Coronary artery (tissue), 2 donors: Measurements from ENCODE around the gene NOG.

Experiments used
- DNase-seq: peaks from one replicate; pipeline ENCODE4 v3.0.0-alpha.2; 2017; ENCODE audit warnings: low spot score
- H3K27ac ChIP-seq, 2 donors: fragments of 200-600 bp; sonication (generic); one replicate each; pipeline ENCODE4 v1.5.1; 2016 to 2019
- H3K4me3 ChIP-seq: fragments of 200-600 bp; sonication (generic); 2 replicates; pipeline ENCODE4 v1.5.1; 2016; ENCODE audit warnings: mild to moderate bottlenecking, moderate library complexity
- CTCF ChIP-seq: fragments of 200-600 bp; sonication (generic); IDR thresholded peaks from one replicate; pipeline ENCODE4 v1.5.1; 2019; ENCODE audit warnings: antibody characterized with exemption

The NOG gene

DNA sequence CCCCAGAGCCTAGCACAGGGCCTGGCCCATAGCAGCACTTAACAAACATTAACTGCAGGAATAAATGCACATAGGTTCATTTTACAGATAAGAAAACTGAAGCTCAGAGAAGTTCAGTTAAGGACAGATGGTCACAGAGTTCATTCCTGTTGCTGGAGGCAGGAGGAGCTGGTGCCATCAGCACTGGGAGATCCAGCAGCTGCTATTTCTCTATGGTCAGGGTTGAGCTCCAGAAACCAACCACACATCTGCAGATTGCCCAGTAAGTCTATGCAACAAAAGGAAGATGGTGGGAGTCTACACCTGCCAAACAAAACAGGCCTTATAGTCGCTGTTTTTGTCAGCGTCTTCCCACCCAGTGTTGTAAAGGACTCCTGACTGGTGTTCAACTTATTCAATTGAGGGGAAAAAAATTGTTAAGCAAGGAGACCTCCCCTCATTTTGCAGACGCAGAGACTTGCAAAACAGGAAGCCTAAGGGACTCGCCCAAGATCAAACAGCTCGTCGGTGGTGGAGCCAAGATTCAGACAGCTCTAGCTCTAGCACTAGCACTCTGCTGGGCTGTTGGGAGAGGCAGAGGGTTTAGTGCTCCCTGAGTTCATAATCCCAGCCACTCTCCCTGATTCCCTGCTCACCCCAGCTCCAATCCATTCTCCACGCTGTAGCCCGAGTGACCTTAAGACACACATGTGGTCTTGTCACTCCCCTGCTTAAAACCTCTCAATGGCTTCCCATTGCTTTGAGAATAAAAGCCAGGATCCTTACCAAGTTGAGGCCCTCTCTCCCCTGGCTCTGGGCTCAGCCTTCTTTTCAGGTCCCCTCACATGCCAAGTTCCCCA is 9.0 kb downstream of the NOG start:
- Histone ChIP-seq H3K4me3 (no peak overlapping the region), H3K27ac (no peak overlapping the region)
- no peak for TF ChIP-seq CTCF
- no peak for DNase-seq

- TF ChIP-seq CTCF: no peak
- no peak overlapping the region for H3K27ac ChIP-seq
- no peak overlapping the region for H3K4me3 ChIP-seq
- DNase-seq: no peak
Observed at GRCh38 chr17:56603486-56604238, 10.2 kb downstream of the NOG start.

DNA sequence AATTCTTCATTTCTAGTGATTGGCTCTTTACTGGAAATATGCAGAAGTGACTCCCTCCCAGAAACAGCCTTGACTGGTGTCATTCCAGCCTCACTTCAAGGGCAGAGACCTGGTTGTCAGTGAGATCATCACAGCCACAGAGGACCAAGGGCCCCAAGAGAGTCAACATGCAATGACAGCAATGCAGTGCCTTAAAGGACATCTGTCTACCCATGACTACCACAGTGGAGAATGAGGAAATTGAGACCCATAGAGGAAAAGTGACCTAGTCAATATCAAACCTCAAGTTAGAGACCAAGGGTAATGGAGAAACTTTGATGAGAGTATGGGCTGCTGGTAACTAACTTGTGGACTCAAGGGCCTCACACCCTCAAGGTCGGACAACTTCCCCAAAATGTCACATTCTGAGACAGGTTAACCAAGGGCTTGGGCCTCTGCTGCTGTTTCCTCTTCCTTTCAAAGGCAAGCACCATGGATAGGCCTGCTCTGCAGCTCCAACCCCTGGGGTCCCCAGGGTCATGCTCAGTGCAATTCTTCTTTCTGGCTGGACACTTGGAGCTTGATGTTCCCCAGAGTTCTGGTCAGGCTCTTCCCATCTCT is 11.3 kb downstream of the NOG start:
- no peak for TF ChIP-seq CTCF

GRCh38 chr17:56608944-56609343 is 15.4 kb downstream of the NOG start:
- no peak for DNase-seq
- Histone ChIP-seq H3K27ac (no peak overlapping the region), H3K4me3 (no peak overlapping the region)
- TF ChIP-seq CTCF: no peak

More for the DNA sequence above, 11.3 kb downstream of the NOG start:
- H3K4me3 ChIP-seq: no peak overlapping the region
- no peak overlapping the region for H3K27ac ChIP-seq
- DNase-seq: no peak

DNA sequence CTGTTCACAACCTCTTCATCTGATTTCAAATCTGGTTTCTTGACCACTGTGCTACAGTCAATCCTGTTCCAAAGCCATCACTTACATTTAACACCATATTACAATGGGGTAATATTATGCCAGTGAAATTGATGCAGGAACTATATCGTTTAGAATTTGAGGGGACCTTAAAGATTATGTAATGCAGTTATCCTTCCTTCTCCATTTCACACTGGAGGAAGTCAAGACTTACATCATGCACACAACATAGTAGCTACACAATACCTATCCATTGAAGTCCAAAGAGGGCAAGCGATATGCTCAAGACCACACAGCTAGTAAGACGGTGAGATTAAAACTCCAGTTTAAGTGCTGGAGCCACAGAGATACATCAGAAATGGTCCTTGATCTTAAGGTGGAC is 16.8 kb downstream of the NOG start:
- H3K27ac ChIP-seq: no peak overlapping the region
- H3K4me3 ChIP-seq: no peak overlapping the region
- TF ChIP-seq CTCF: no peak
- no peak for DNase-seq

DNA sequence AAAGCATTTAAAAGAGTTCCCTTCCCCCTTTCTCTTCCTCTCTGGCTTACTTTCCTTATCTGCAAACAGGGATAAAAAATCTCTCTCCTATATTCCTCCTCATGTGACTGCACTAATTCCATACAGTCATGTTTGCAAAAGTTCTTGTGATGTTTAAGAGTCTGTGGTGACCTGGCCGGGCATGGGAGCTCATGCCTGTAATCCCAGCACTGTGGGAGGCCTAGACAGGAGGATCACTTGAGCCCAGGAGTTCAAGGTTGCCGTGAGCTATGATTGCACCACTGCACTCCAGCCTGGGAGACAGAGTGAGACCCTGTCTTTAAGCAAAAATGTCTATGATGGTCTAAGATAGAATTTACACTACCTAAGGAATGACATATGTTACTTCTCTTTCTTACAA is 19.6 kb downstream of the NOG start:
- no peak for DNase-seq
- TF ChIP-seq CTCF: no peak
- Histone ChIP-seq H3K4me3 (no peak overlapping the region), H3K27ac (no peak overlapping the region)
